Tibial artery (tissue), 4 donors: ENCODE data around the gene CST6.

Experiments used
- DNase-seq, 2 donors: peaks; one replicate each; pipeline ENCODE4 v3.0.0-alpha.2; 2019
- H3K27ac ChIP-seq, 2 donors: fragments of 200-600 bp; sonication (generic) in 1 of 2; 1 replicate in 1 of 2; 2 replicates in 1 of 2; pipeline ENCODE4 v1.5.1; 2018 to 2019; ENCODE audit warnings: mild to moderate bottlenecking in 1 of 2
- H3K27me3 ChIP-seq, 2 donors: fragments of 200-600 bp; sonication (generic) in 1 of 2; one replicate each; pipeline versions ENCODE4 v1.5.1 to v1.6.0; 2016 to 2019
- H3K36me3 ChIP-seq, 3 donors: fragments of 200-600 bp; sonication (generic) in 2 of 3; one replicate each; pipeline ENCODE4 v1.5.1; 2016 to 2019; ENCODE audit warnings: mild to moderate bottlenecking in 2 of 3
- H3K4me1 ChIP-seq, 4 donors: fragments of 200-600 bp; sonication (generic) in 2 of 4; 1 replicate in 3 of 4; 2 replicates in 1 of 4; pipeline ENCODE4 v1.5.1; 2016 to 2019
- H3K4me3 ChIP-seq, 2 donors: fragments of 200-600 bp; sonication (generic) in 1 of 2; 1 replicate in 1 of 2; 2 replicates in 1 of 2; pipeline ENCODE4 v1.5.1; 2018 to 2019; ENCODE audit warnings: mild to moderate bottlenecking in 2 of 2
- H3K9me3 ChIP-seq, 3 donors: fragments of 200-600 bp; sonication (generic) in 1 of 3; one replicate each; pipeline ENCODE4 v1.5.1; 2016 to 2019
- intact Hi-C: fragments of 100-400 bp; cut with DNase I; formaldehyde crosslinking; loops from one replicate; pipeline ENCODE4 v1.15.0; 2023; ENCODE audit warnings: low total_unique reads
- TF ChIP-seq, protein P1 (sequence below), 2 experiments: fragments of 200-600 bp in 1 of 2; fragments of 450-650 bp in 1 of 2; IDR thresholded peaks; one replicate each; pipeline ENCODE4 v1.5.1; 2017 to 2019; ENCODE audit warnings: antibody characterized with exemption in 2 of 2, mild to moderate bottlenecking in 1 of 2, moderate library complexity in 1 of 2

The CST6 gene

GRCh38 chr11:65968600-65969482, 43.0 kb upstream of the CST6 start:
- no peak overlapping the region for H3K27ac ChIP-seq

GRCh38 chr11:65972116-65972515, 39.7 kb upstream of the CST6 start:
- TF ChIP-seq, protein P1, sequence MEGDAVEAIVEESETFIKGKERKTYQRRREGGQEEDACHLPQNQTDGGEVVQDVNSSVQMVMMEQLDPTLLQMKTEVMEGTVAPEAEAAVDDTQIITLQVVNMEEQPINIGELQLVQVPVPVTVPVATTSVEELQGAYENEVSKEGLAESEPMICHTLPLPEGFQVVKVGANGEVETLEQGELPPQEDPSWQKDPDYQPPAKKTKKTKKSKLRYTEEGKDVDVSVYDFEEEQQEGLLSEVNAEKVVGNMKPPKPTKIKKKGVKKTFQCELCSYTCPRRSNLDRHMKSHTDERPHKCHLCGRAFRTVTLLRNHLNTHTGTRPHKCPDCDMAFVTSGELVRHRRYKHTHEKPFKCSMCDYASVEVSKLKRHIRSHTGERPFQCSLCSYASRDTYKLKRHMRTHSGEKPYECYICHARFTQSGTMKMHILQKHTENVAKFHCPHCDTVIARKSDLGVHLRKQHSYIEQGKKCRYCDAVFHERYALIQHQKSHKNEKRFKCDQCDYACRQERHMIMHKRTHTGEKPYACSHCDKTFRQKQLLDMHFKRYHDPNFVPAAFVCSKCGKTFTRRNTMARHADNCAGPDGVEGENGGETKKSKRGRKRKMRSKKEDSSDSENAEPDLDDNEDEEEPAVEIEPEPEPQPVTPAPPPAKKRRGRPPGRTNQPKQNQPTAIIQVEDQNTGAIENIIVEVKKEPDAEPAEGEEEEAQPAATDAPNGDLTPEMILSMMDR (IDR thresholded peaks at IDR 0.05), result no peak
- H3K27me3 ChIP-seq, result no peaks in the 10 kb centered on the region
- no peak overlapping the region for H3K27ac ChIP-seq
- H3K4me3 ChIP-seq, result no peak overlapping the region
- H3K36me3 ChIP-seq, result peaks cover 36 to 87% (median 56%) of the 10 kb centered on the region in 3 donors
- H3K4me1 ChIP-seq, result no peaks in the 10 kb centered on the region
- H3K9me3 ChIP-seq, result no peaks in the 10 kb centered on the region
- intact Hi-C loops, result no loop called here
- DNase-seq, result no peak

More at GRCh38 chr11:65968600-65969482, 43.0 kb upstream of the CST6 start:
- no peak overlapping the region for H3K4me3 ChIP-seq
- H3K36me3 ChIP-seq, result peaks cover 56 to 91% (median 72%) of the 10 kb centered on the region in 3 donors
- H3K9me3 ChIP-seq, result no peaks in the 10 kb centered on the region
- H3K27me3 ChIP-seq, result no peaks in the 10 kb centered on the region
- H3K4me1 ChIP-seq, result peaks cover 0 to 9% (median 5%) of the 10 kb centered on the region in 4 donors
- DNase-seq, result no peak
- TF ChIP-seq, protein P1 (IDR thresholded peaks at IDR 0.05), result no peak
- intact Hi-C loops, result no loop called here

GRCh38 chr11:65973439-65974110, 38.2 kb upstream of the CST6 start:
- H3K4me1 ChIP-seq, result no peaks in the 10 kb centered on the region
- H3K27ac ChIP-seq, result no peak overlapping the region
- peaks cover 38 to 87% (median 56%) of the 10 kb centered on the region in 3 donors for H3K36me3 ChIP-seq
- intact Hi-C loops, result no loop called here
- no peak overlapping the region for H3K4me3 ChIP-seq
- H3K27me3 ChIP-seq, result no peaks in the 10 kb centered on the region
- TF ChIP-seq, protein P1 (IDR thresholded peaks at IDR 0.05), result no peak
- no peak for DNase-seq
- H3K9me3 ChIP-seq, result no peaks in the 10 kb centered on the region

- intact Hi-C loops, result no loop called here
These were observed 36.0 kb upstream of the CST6 start for GRCh38 chr11:65975771-65976170.

More at GRCh38 chr11:65975771-65976170, 36.0 kb upstream of the CST6 start:
- Histone ChIP-seq H3K27ac (no peak overlapping the region), H3K4me1 (no peaks in the 10 kb centered on the region), H3K27me3 (no peaks in the 10 kb centered on the region), H3K36me3 (peaks cover 29 to 84% (median 46%) of the 10 kb centered on the region in 3 donors), H3K4me3 (no peak overlapping the region), H3K9me3 (no peaks in the 10 kb centered on the region)
- no peak for DNase-seq
- TF ChIP-seq, protein P1 (IDR thresholded peaks at IDR 0.05), result no peak
